HL-60/S4 (cell line): ENCODE results near the gene UPF3A.
"Not testable (repeated sequence)": the region's sequence is repeated elsewhere in the genome, so short reads cannot be mapped to it uniquely, and the experiment has no call there.

ENCODE experiments used
- in situ Hi-C: fragments of 300-500 bp; cut with MboI; formaldehyde crosslinking; loops from 2 replicates; pipeline ENCODE4 v1.14.3; 2022; ENCODE audit warnings: low sequenced_read_pairs

Gene UPF3A

DNA sequence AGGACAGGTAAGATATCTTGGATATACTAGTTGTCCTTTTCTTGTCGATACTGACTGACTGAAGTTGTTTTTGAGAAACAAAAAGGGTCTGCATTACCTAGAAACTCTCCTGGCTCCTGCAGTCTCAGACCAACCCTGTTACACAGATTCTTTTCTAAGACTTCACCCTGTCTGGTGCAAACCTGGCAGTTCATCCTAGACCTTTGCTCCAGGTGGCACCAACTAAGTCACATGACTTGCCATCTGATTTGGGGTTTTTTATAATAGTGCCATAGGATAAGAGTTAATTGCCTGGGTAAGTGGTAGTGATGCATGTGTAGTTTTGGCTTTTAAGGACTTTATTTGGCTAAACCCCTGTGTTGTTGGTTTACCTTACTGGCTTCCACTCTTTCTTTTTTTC lies 47.2 kb downstream of the UPF3A start:
- in situ Hi-C loops, result no loop called here

DNA sequence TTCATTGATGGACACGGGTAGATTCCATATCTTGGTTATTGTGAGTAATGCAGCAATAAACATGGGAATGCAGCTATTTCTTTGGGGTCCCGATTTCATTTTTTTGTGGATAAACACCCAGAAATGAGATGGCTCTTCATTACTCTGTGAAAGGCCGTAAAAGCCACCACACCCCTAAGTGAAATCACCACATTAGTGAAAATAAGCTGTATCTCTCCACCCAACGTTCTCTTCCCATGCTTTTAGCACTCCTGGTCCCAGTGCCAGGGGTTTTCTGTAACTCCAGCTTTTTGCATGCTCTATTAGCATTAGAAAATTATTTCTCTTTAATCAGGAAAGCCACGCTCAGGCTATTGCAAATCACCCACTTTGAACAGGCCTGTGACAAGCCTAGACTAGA lies 48.7 kb downstream of the UPF3A start:
- in situ Hi-C loops, result no loop called here

DNA sequence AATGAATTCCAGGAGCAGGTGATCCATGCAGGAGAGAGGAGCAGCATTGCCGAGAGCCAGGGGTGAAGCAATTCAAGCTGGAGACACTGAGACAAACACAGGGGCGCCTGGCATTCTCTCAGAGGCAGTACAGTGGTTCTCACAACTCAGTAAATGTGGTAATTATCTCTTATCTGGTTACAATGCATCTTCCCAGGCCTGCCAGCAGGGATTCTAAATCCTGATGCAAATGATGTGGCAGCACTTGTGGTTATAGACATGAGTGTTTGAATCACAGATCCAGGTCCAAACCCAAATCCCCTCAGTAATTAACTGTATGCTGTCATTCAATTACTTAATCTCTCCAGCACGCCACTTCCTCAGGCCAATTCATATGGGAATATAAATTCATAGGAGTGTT lies 52.5 kb downstream of the UPF3A start:
- in situ Hi-C loops, result not testable (repeated sequence)

DNA sequence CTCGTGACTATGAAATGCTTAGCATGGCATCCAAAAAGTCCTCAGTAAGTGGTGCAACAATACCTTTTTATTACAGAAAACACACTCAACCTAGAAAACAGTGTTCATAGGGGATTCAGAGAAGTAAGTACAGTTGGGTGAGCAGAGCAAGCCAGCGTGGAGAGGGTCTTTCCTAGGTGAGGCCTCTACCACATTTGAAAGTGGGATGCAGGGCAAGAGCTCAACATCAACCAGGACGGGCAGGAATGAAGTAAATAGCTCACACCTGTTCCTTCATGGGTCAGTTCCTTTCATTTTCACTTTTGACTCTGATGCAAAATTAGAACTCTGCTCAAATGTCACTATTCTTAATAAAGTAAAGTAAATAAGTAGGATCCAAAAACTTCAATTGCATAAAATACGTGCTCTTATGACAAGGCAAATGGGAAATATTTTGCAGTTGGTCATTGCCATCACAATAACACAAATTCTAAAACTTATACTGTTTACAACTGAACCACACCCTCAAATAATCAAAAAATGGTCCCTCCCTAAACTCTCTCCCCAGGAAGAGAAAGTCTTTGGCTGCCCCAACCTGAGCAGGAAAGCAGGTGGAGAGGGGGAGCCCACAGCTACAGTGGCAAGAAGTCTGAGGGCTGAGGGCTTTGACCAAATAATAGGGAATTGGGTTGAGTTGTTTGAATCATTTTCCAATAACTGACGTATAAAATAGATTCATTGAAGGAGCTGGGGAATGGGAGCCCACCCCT lies 53.1 kb downstream of the UPF3A start:
- in situ Hi-C loops, result no loop called here

DNA sequence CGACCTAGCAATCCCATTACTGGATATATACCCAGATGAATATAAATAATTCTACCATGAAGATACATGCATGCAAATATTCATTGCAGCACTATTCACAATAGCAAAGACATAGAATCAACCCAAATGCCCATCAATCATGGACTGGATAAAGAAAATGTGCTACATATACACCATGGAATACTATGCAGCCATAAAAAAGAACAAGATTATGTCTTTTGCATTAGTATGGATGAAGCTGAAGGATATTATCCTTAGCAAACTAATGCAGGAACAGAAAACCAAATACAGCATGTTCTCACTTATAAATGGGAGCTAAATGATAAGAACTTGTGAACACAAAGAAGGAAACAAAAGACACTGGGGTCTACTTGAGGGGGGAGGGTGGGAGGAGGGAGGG lies 55.1 kb downstream of the UPF3A start:
- in situ Hi-C loops, result not testable (repeated sequence)

DNA sequence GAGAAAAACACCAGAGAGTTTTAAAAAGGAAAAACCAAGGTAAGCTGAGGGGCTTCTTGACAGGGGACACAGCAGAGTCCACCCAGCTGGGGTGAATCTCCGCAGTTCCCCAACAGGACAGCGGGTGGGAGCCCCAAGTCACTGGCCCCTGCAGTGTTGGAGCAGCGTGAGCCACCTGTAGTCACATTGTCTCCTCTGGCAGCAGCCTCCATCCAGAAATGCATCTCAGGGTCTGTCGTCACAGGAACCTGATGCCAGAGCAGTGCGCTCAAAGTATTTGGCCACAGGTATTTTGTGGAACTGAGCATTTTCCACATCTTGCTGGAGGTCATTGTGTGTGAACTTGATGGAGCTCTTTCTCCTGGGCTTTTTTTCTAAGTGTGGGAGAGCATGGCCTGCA lies 57.6 kb downstream of the UPF3A start:
- in situ Hi-C loops, result no loop called here

DNA sequence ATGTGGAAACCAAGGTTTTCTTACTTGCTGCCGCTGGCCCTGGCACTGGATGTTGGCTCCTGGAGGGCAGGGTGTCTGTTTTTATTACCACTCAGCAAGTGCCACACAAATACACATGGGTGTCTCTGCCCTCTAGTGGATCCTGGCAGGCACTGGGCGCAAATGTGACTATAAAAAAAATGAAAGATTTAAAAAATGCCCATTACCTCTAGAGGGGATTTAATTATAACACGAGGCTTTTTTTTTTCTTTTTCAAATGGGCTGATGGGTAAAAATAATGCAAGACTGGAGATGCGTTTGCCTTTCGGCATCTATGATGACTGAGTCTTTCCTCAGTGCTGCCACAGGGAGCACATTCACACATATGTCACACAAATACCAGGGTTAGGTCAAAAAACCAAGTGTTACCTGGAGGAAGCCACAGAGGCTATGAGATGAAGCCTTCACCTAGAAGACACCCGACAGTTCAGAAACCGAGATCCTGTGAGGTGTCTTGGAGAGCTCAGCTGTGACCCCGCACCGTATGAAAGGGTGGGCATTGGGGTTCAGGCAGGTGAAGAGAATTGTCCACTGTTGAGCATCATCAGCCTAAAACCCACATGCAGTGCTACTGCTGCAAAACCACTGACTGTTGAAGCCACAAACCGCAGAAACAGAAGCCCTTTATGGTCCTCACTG lies 58.6 kb downstream of the UPF3A start:
- in situ Hi-C loops, result no loop called here

DNA sequence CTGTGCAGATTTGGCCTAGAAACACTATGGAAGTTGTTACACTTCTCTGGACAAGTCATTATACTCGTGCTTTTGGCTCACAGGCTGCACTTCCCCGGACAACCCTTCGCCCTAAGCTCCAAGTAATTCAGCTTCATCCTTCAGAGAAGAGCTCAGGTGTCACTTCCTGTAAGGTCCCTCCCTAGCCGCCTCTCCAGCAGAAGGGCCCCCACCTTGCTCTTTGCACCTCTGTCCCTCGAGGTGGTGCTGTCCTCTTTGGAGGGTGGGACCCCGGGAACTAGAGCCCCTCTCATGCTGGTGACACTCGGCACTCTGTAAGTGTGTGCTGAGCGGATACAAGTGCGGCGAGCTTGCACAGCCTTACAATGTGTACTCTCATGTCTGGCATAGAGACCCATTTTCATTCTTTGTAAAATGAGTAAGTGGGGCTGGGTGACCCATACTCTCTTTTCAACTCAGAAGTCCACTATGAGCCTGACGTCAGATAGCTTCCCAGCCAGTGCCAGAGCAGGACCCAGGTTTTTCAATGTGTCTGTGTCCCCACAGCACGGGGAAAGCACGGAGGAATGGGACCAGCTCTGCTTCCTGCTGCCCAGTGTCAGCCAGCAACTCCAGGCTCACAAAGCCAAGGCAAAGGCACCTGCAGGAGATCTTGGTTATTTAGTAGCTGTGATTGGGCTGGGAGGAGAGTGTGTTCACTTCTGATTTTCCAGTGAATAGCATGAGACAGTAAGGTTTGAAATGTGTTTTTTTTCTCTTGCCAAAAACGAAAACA lies 59.8 kb downstream of the UPF3A start:
- in situ Hi-C loops, result no loop called here

DNA sequence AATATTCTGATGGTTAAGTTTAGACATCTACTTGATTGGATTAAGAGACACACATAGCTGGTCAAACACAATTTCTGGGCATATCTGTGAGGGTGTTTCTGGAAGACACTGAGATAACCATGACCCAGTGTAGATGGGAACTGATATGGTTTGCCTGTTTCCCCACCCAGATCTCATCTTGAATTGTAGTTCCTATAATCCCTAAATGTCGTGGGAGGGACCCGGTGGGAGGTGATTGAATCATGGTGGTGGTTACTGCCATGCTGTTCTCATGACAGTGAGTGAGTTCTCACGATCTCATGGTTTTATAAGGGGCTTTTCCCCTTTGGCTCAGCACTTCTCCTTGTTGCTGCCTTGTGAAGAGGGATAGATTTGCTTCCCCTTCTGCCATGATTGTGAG lies 65.9 kb downstream of the UPF3A start:
- in situ Hi-C loops, result not testable (repeated sequence)

DNA sequence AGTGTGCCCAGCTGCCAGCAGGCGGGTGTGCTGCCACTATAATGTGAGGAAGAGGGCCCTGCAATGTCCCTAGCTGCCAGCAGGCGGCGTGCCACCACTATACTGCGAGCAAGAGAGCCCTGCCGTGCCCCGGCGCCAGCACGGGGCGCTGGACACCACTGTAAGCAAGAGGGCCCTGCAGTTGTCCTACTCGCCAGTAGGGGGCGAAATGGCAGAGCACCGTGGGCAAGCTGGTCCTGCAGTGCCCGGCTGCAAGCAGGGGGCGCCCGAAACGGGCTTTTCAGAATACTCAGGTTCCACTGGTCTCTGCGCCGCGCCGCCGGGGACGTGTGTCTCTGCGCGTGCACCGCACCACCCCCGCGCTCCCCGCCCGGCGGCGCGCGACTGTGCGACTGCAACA lies 71.4 kb downstream of the UPF3A start:
- in situ Hi-C loops, result not testable (repeated sequence)

DNA sequence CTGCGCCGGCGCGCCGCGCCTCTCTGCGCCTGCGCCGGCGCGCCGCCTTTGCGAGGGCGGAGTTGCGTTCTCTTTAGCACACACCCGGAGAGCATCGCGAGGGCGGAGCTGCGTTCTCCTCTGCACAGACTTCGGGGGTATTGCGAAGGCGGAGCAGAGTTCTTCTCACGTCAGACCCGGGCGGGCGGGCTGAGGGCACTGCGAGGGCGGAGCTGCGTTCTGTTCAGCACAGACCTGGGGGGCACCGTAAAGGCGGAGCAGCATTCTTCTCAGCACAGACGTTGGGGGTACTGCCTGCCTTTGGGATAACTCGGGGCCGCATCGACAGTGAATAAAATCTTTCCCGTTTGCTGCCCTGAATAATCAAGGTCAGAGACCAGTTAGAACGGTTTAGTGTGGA lies 72.0 kb downstream of the UPF3A start:
- in situ Hi-C loops, result not testable (repeated sequence)
